SK-N-DZ (cell line): ENCODE results near the gene FOXJ2. TPM values are rescaled to one million over a fixed set of nuclear protein-coding genes. Genes with fewer than 3 reads are reported as not detected.
A peak's percentile ranks its signal among the peaks of the same experiment; 100 is the strongest.
"Not testable (repeated sequence)": the region's sequence is repeated elsewhere in the genome, so short reads cannot be mapped to it uniquely, and the experiment has no call there.

Source experiments
- DNase-seq: peaks from one replicate; pipeline ENCODE4 v3.0.0-alpha.2; 2015; ENCODE audit warnings: low spot score
- polyA plus RNA-seq, 2 experiments: library from polyadenylated mRNA; depleted of rRNA; stranded (reverse); fragments of >200 nt; gene quantifications; 2 replicates each; pipeline ENCODE4 v1.2.3, GENCODE V29; 2014

Gene FOXJ2
- polyA plus RNA-seq (2014; cell fraction: cytosol; rRNA removed): 3.9 and 4.8 TPM in 2 replicates
- 2.9 and 6.6 TPM in 2 replicates for polyA plus RNA-seq (2014; cell fraction: nucleus; rRNA removed)

GRCh38 chr12:8032242-8033152 lies at the start of gene FOXJ2:
FOXJ2 (plus strand) TSS chr12:8032716; CDS start chr12:8039833, 7,117 bp downstream.
- DNase-seq: peak; percentile 52

GRCh38 chr12:7983019-7983418 lies 49.5 kb upstream of the FOXJ2 start:
- DNase-seq: not testable (repeated sequence)

DNA sequence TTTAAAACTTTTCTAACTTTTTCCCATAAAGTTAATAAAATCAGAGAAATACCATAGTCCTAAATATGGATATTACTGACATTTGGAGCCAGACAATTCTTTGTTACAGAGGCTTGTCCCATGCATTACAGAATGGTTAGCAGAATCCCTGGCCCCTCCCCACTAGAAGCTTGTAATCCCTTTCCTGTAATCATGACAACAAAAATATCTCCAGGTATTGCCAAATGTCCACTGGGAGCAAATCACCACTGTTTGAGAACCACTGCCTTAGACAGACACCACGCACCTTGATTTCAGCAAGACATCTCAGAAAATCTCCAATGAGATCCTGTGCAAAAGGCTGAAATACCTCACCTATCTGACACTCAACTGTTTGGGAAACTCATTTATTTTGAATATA lies 49.1 kb upstream of the FOXJ2 start:
- DNase-seq: not testable (repeated sequence)

- no peak for DNase-seq
These were observed 47.6 kb upstream of the FOXJ2 start for GRCh38 chr12:7984900-7985299.

- no peak for DNase-seq
These were observed 46.6 kb upstream of the FOXJ2 start for GRCh38 chr12:7985802-7986418.

- DNase-seq: no peak
These were observed 42.6 kb upstream of the FOXJ2 start for GRCh38 chr12:7989827-7990491.

- DNase-seq: no peak
These were observed 41.0 kb upstream of the FOXJ2 start for GRCh38 chr12:7991535-7991934.

GRCh38 chr12:7994731-7995205 lies 37.7 kb upstream of the FOXJ2 start:
- DNase-seq: no peak

GRCh38 chr12:7995266-7995963 lies 37.1 kb upstream of the FOXJ2 start:
- DNase-seq: peak; percentile 60

- not testable (repeated sequence) for DNase-seq
These were observed 31.7 kb upstream of the FOXJ2 start for GRCh38 chr12:8000827-8001226.

DNA sequence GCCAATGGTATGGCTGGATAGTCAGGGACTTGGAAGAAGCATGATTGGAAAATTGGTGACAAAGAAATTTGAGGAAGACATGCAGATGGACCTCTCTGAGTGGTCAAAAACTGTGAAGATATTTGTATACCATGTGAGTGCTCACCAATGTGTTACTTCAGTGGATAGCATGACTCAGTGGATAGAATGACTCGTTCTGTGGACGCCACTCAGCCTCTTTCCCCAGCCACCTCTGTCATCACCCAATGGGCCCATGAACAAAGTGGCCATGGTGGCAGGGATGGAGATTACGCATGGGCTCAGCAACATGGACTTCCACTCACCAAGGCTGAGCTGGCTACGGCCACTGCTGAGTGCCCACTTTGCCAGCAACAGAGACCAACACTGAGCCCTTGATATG lies 31.0 kb upstream of the FOXJ2 start:
- not testable (repeated sequence) for DNase-seq

DNA sequence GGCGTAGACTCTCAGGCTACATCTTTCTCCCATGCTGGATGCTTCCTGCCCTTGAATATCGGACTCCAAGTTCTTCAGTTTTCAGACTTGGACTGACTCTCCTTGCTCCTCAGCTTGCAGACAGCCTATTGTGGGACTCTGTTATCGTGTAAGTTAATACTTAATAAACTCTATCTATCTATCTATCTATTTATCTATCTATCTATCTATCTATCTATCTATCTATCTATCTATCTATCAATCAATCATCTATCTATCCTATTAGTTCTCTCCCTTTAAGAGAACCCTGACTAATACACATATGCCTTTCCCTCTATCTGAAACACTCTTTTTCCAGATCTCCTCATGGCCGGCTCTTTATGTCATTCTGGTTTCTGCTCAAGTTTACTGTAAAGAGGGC lies 27.6 kb upstream of the FOXJ2 start:
- not testable (repeated sequence) for DNase-seq

GRCh38 chr12:8011331-8011730 lies 21.2 kb upstream of the FOXJ2 start:
- no peak for DNase-seq

- DNase-seq: no peak
These were observed 19.7 kb upstream of the FOXJ2 start for GRCh38 chr12:8012651-8013309.

DNA sequence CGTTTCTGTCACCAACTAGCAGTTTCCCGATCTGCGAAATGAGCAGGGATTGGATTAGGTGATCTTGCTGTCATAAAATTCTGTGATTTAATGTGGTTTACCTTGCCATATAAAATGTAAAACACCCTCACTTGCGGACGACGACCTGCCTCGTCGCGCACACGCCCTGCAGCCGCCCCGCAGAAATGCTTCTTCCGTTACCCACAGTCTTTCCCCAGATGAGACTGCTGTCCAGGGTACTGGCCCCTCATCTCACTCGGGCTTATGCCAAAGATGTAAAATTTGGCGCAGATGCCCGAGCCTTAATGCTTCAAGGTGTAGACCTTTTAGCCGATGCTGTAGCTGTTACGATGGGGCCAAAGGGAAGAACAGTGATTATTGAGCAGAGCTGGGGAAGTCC lies 17.7 kb upstream of the FOXJ2 start:
- DNase-seq: no peak

DNA sequence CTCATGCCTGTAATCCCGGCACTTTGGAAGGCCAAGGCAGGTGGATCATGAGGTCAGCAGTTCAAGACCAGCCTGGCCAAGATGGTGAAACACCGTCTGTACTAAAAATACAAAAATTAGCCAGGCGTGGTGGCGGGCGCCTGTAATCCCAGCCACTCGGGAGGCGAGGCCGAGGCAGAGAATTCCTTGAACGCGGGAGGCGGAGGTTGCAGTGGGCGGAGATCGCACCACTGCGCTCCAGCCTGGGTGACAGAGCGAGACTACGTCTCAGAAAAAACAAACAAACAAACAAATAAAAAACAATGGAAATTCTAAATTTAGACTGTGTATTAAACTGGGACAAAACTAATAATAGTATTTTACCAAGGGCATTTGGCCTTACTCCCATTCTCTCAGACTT lies 14.3 kb upstream of the FOXJ2 start:
- DNase-seq: not testable (repeated sequence)

DNA sequence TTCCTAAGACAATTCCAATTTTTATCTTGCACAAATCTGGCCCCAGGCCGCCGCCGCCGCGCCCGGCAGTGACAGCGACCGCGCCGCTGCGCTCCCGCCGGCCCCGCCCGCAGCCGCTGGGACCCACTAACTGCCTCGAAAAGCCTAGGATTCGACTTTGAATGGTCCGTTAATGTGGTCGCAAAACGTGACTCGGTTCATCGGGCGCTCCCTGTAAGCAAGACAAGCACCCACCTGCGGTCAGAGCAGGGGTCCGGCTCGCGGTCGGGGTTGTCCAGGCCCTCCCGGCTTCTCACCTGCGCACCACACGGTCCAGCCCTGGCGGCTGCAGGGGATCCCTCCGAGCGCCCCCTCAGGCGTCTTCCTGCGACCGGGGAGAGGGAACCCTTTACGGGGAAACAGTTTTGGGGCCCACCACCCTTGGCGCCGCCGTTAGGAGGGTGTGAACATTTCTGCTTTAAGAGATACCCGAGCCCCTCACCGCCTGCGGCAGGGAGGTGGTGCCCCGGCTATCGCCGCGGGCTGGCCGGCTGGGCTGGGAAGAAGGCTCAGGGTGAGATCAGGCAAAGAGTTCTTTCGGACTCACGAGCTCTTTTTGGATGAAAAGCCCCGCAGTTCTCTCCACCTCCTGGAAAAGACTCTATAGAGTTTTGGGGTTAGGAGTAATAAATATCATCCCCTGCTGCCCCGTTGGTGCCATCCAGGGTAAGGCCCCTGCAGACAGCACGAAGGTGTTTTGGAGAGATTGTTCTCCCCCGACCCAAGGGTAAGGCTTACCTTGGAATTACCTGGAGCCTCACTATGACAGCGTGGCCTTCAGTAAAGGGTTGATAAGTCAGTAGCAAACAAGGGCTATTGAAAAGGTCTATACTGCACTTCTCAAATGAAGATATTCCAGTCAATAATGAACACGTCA lies 13.6 kb upstream of the FOXJ2 start:
- no peak for DNase-seq

DNA sequence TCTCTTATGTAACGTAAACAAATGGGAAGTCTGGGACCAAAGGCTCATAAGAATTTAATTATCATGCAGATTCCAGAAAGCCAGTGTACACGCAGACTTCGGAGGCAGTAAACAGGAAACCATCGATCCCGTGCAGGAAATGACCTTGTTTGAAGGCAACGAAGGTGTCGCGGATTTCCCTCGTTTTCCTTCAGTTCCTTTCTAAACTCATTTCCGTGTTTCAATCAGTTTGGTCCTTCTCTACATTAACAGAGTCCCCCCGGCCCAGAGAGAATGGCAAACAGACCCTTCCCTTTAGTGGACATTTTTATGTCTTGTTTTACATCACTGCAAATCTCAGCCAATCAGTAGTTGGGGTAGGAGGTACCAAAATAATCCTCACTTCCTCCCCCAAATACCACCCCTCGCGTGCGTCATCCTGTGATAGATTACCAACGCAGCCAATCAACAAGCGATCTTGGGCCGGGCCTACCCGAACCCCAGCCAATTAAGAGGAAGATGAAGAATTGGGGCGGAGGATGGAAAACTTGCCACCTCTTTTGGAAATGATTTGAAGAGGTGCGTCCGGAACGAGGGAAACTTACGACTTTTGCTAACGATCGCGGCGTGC lies 6.1 kb upstream of the FOXJ2 start:
- DNase-seq: peak; percentile 98

GRCh38 chr12:8027856-8028255 lies 4.7 kb upstream of the FOXJ2 start:
- no peak for DNase-seq
